Gastrocnemius medialis (tissue), 4 donors: Measurements from ENCODE around the gene LMO7. TPM values are rescaled to one million over a fixed set of nuclear protein-coding genes. Genes with fewer than 3 reads are reported as not detected.

Source experiments
- ATAC-seq, 2 donors: fragments of 150-250 bp; one replicate each; pipeline ENCODE4 v1.9.1; 2016
- DNase-seq, 2 donors: peaks; one replicate each; pipeline ENCODE4 v3.0.0-alpha.2; 2019
- H3K27ac ChIP-seq, 4 donors: fragments of 200-600 bp; sonication (generic); 1 replicate in 1 of 4; 2 replicates in 3 of 4; pipeline ENCODE4 v1.5.1; 2016 to 2018; ENCODE audit warnings: mild to moderate bottlenecking in 2 of 4, moderate library complexity in 1 of 4
- H3K27me3 ChIP-seq, 3 donors: fragments of 200-600 bp; sonication (generic) in 2 of 3; 1 replicate in 1 of 3; 2 replicates in 2 of 3; pipeline versions ENCODE4 v1.5.1 to v1.6.0; 2016 to 2019; ENCODE audit warnings: mild to moderate bottlenecking in 1 of 3, moderate library complexity in 1 of 3
- H3K36me3 ChIP-seq, 2 donors: fragments of 200-600 bp; sonication (generic) in 1 of 2; one replicate each; pipeline ENCODE4 v1.5.1; 2017 to 2018
- H3K4me1 ChIP-seq, 2 donors: fragments of 200-600 bp; sonication (generic) in 1 of 2; one replicate each; pipeline ENCODE4 v1.5.1; 2016 to 2017; ENCODE audit warnings: mild to moderate bottlenecking in 2 of 2
- H3K4me3 ChIP-seq, 4 donors: fragments of 200-600 bp; sonication (generic) in 3 of 4; 1 replicate in 1 of 4; 2 replicates in 3 of 4; pipeline ENCODE4 v1.5.1; 2016 to 2019; ENCODE audit warnings: mild to moderate bottlenecking in 2 of 4
- H3K9me3 ChIP-seq, 3 donors: fragments of 200-600 bp; sonication (generic) in 2 of 3; 1 replicate in 1 of 3; 2 replicates in 2 of 3; pipeline ENCODE4 v1.5.1; 2016 to 2019
- CTCF ChIP-seq, 5 experiments: fragments of 450-650 bp in 3 of 5; fragments of 200-600 bp in 2 of 5; sonication (generic) in 2 of 5; IDR thresholded peaks in 4 of 5; conservative IDR thresholded peaks in 1 of 5; 1 replicate in 4 of 5; 2 replicates in 1 of 5; pipeline ENCODE4 v1.5.1; 2016 to 2019; ENCODE audit warnings: antibody characterized with exemption in 5 of 5, mild to moderate bottlenecking in 3 of 5, moderate library complexity in 3 of 5
- POLR2A ChIP-seq, 2 donors: fragments of 450-650 bp; IDR thresholded peaks; one replicate each; pipeline ENCODE4 v1.6.1; 2017; ENCODE audit warnings: antibody characterized with exemption in 2 of 2, mild to moderate bottlenecking in 2 of 2, moderate library complexity in 2 of 2
- in situ Hi-C, 4 donors: fragments of 200-750 bp; cut with MboI; loops; one replicate each; pipeline versions ENCODE4 v1.15.0 to v1.8.0; 2017; ENCODE audit warnings: low sequenced_read_pairs in 4 of 4
- intact Hi-C: fragments of 100-400 bp; cut with DNase I; formaldehyde crosslinking; loops from one replicate; pipeline ENCODE4 v1.15.1; 2023; ENCODE audit warnings: low total_unique reads
- total RNA-seq, 4 donors: library from RNA; depleted of rRNA; stranded (reverse); fragments of >200 nt; gene quantifications; one replicate each; pipeline versions ENCODE4 v1.1.0 to v1.2.3, GENCODE V29; 2016

LMO7 gene
- total RNA-seq, 4 donors from 2014 or later, result 68.3 to 134 (median 95.9) TPM

GRCh38 chr13:75882261-75882660, 246.1 kb downstream of the LMO7 start:
- intact Hi-C loops (no loop called here), in situ Hi-C loops (no loop called here)

GRCh38 chr13:75889427-75889826, 253.3 kb downstream of the LMO7 start:
- no peak for ATAC-seq
- intact Hi-C loops (no loop called here), in situ Hi-C loops (no loop called here)

More at GRCh38 chr13:75882261-75882660, 246.1 kb downstream of the LMO7 start:
- no peaks in the 10 kb centered on the region for H3K27me3 ChIP-seq
- no peaks in the 10 kb centered on the region for H3K4me1 ChIP-seq
- TF ChIP-seq CTCF (IDR thresholded peaks at IDR 0.05 in 4 of 5, conservative IDR thresholded peaks at IDR 0.05 in 1 of 5) (no peak), POLR2A (IDR thresholded peaks at IDR 0.05) (no peak)
- no peaks in the 10 kb centered on the region for H3K36me3 ChIP-seq
- ATAC-seq (no peak), DNase-seq (no peak)
- H3K4me3 ChIP-seq, result no peak overlapping the region
- H3K9me3 ChIP-seq, result no peaks in the 10 kb centered on the region
- H3K27ac ChIP-seq, result no peak overlapping the region

GRCh38 chr13:75895168-75895567, 259.0 kb downstream of the LMO7 start:
- no peak overlapping the region for H3K4me3 ChIP-seq

More at GRCh38 chr13:75889427-75889826, 253.3 kb downstream of the LMO7 start:
- Histone ChIP-seq H3K27me3 (no peaks in the 10 kb centered on the region), H3K4me3 (no peak overlapping the region), H3K27ac (no peak overlapping the region), H3K36me3 (no peaks in the 10 kb centered on the region), H3K4me1 (no peaks in the 10 kb centered on the region), H3K9me3 (no peaks in the 10 kb centered on the region)
- no peak for TF ChIP-seq POLR2A (IDR thresholded peaks at IDR 0.05)
- no peak for TF ChIP-seq CTCF (IDR thresholded peaks at IDR 0.05 in 4 of 5, conservative IDR thresholded peaks at IDR 0.05 in 1 of 5)
- no peak for DNase-seq

GRCh38 chr13:75896271-75896670, 260.1 kb downstream of the LMO7 start:
- H3K4me3 ChIP-seq, result no peak overlapping the region
- H3K9me3 ChIP-seq, result no peaks in the 10 kb centered on the region
- no peaks in the 10 kb centered on the region for H3K27me3 ChIP-seq
- H3K36me3 ChIP-seq, result no peaks in the 10 kb centered on the region
- intact Hi-C loops (no loop called here), in situ Hi-C loops (no loop called here)
- TF ChIP-seq CTCF (IDR thresholded peaks at IDR 0.05 in 4 of 5, conservative IDR thresholded peaks at IDR 0.05 in 1 of 5), result no peak
- no peak for TF ChIP-seq POLR2A (IDR thresholded peaks at IDR 0.05)
- ATAC-seq (no peak), DNase-seq (no peak)
- no peak overlapping the region for H3K27ac ChIP-seq
- no peaks in the 10 kb centered on the region for H3K4me1 ChIP-seq

More at GRCh38 chr13:75895168-75895567, 259.0 kb downstream of the LMO7 start:
- Histone ChIP-seq H3K9me3 (no peaks in the 10 kb centered on the region), H3K27me3 (no peaks in the 10 kb centered on the region), H3K27ac (no peak overlapping the region), H3K4me1 (no peaks in the 10 kb centered on the region), H3K36me3 (no peaks in the 10 kb centered on the region)
- intact Hi-C loops, result no loop called here
- in situ Hi-C loops, result no loop called here
- DNase-seq (no peak), ATAC-seq (no peak)
- TF ChIP-seq CTCF (IDR thresholded peaks at IDR 0.05 in 4 of 5, conservative IDR thresholded peaks at IDR 0.05 in 1 of 5) (no peak), POLR2A (IDR thresholded peaks at IDR 0.05) (no peak)

- Histone ChIP-seq H3K9me3 (no peaks in the 10 kb centered on the region), H3K27me3 (no peaks in the 10 kb centered on the region), H3K27ac (no peak overlapping the region), H3K4me3 (no peak overlapping the region), H3K4me1 (peaks cover 0 to 7% of the 10 kb centered on the region in 2 donors), H3K36me3 (no peaks in the 10 kb centered on the region)
- no peak for TF ChIP-seq CTCF (IDR thresholded peaks at IDR 0.05 in 4 of 5, conservative IDR thresholded peaks at IDR 0.05 in 1 of 5)
- no peak for TF ChIP-seq POLR2A (IDR thresholded peaks at IDR 0.05)
- no peak for ATAC-seq
- intact Hi-C loops (no loop called here), in situ Hi-C loops (no loop called here)
- no peak for DNase-seq
Measured at GRCh38 chr13:75897386-75897785, 261.3 kb downstream of the LMO7 start.
